ENCODE measurements around the gene GGNBP2.

Gene GGNBP2

GRCh38 chr17:36629970-36630502 is 85.3 kb downstream of the GGNBP2 start:
- no peak for DNase-seq (ENCODE audit: low read depth in 2 of 2)

- DNase-seq (ENCODE audit: low read depth in 2 of 2) = no peak
Measured at GRCh38 chr17:36631022-36631421, 86.3 kb downstream of the GGNBP2 start.

DNA sequence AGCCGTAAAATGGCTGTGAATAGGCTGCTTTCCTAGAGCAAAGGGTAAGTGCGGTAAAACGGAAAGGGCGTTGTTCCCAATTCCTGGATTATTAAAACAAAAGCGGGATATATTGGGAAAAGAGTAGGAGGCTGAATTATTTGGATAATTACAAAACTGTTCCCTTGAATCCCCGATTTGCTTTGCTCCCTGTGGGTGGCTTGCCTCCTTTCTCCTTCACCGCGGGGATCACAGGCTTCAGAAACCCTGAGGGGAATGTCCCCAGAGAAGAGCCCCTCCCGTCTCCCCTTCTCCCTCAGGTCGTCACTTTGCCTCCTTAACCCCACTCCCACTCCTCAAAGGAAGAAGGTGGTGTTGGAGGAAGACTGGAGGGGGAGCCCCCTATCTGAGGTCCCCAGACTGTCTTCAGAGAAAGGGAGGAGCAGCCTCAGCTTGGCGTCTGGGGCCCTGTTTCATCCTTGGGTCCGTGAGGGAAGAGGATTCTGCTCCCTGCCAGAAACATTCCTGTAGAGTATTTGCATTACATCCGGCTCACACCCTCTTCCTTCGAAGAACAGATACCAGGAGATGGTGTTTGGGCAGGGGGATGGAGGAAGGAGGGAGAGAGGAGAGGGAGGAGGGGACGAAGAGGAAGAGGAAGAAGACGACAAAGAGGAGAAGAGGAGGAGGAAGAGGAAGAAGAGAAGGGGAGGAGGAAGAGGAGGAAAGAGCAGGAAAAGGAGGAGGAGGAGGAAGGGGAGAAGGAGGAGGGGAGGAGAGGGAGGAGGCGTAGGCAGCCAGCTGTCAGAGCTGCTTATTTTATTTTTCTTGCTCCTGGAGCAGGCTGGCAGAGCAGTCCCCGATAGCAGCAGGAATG is 88.4 kb downstream of the GGNBP2 start:
- no peak for DNase-seq (ENCODE audit: low read depth in 2 of 2)

Data from stimulated activated CD4-positive, alpha-beta T cell treated with anti-CD3 and anti-CD28 coated beads, Interleukin-1b, Interleukin-23, amount 100 ng/mL, for 4 hours (primary cell).